Lung (tissue), 12 donors: ENCODE data around the gene S100A5. TPM values are rescaled to one million over a fixed set of nuclear protein-coding genes. Genes with fewer than 3 reads are reported as not detected.
A peak's percentile ranks its signal among the peaks of the same experiment; 100 is the strongest.

ENCODE experiments used
- ATAC-seq: fragments of 200-7000 bp; cut with Tn5 transposase; one replicate; pipeline ENCODE4 v1.9.1; 2020; ENCODE audit warnings: moderate number of reproducible peaks; ENCODE audit not compliant: insufficient read depth, low FRiP score
- DNase-seq, 3 donors: peaks; one replicate each; pipeline ENCODE4 v3.0.0-alpha.2; 2013 to 2017
- H3K27ac ChIP-seq, 2 donors: one replicate each; pipeline ENCODE4 v1.5.1; 2013; ENCODE audit warnings: mild to moderate bottlenecking in 2 of 2, moderate library complexity in 2 of 2, control low read depth in 1 of 2, inconsistent platforms in 1 of 2, low read depth in 1 of 2, low read length in 1 of 2
- H3K27me3 ChIP-seq, 3 donors: one replicate each; pipeline ENCODE4 v1.5.1; 2013; ENCODE audit warnings: low read length in 2 of 3; ENCODE audit not compliant: control insufficient read depth in 3 of 3, insufficient read depth in 3 of 3
- H3K36me3 ChIP-seq, 4 donors: one replicate each; pipeline ENCODE4 v1.5.1; 2013; ENCODE audit warnings: low read length in 4 of 4, mild to moderate bottlenecking in 1 of 4, moderate library complexity in 1 of 4; ENCODE audit not compliant: control insufficient read depth in 4 of 4, insufficient read depth in 4 of 4
- H3K4me1 ChIP-seq, 5 donors: one replicate each; pipeline ENCODE4 v1.5.1; 2013; ENCODE audit warnings: low read length in 5 of 5, mild to moderate bottlenecking in 2 of 5, moderate library complexity in 1 of 5; ENCODE audit not compliant: control insufficient read depth in 5 of 5, insufficient read depth in 5 of 5
- H3K4me3 ChIP-seq: one replicate; pipeline ENCODE4 v1.5.1; 2013; ENCODE audit warnings: mild to moderate bottlenecking, control low read depth, moderate library complexity
- H3K9ac ChIP-seq, 2 donors: one replicate each; pipeline ENCODE4 v1.5.1; 2013; ENCODE audit warnings: low read length in 2 of 2, control low read depth in 1 of 2; ENCODE audit not compliant: insufficient read depth in 1 of 2
- H3K9me3 ChIP-seq, 4 donors: one replicate each; pipeline ENCODE4 v1.5.1; 2013; ENCODE audit warnings: low read length in 3 of 4, mild to moderate bottlenecking in 1 of 4, moderate library complexity in 1 of 4; ENCODE audit not compliant: control insufficient read depth in 4 of 4, insufficient read depth in 3 of 4
- CTCF ChIP-seq: IDR thresholded peaks from 2 replicates; pipeline ENCODE4 v1.5.1; 2012; ENCODE audit warnings: mild to moderate bottlenecking; ENCODE audit errors: control extremely low read depth, extremely low read depth
- WGBS, 2 donors: extraction: QIAGEN DNeasy Blood & Tissue Kit; methylation state at CpG; one replicate each; pipeline ENCODE4 v1.1.7; 2013; 5-methylcytosine and 5-hydroxymethylcytosine counted together
- polyA plus RNA-seq, 2 donors: library from polyadenylated mRNA; stranded (reverse); fragments of 200-250 nt; gene quantifications; one replicate each; pipeline ENCODE4 v1.2.1, GENCODE V29; 2013
- total RNA-seq, 2 donors: library from RNA; depleted of rRNA in 1 of 2; stranded (reverse); fragments of >200 nt in 1 of 2; gene quantifications; one replicate each; pipeline ENCODE4 v1.2.1, GENCODE V29; 2014 to 2021
- donor health status: control.
- donor health status: control.
- donor health status: Bipolar disorder and iron deficiency.
- donor health status: healthy.
- donor health status: DM: yes; HTN: yes; CAD: no.

Gene S100A5
- total and polyA plus RNA-seq, 4 donors, result 0.31 to 0.32 (median 0.31) TPM; not detected in 1

GRCh38 chr1:153519242-153519641, 21.5 kb downstream of the S100A5 start:
- DNase-seq (no peak), ATAC-seq (no peak)
- no peak overlapping the region for H3K27ac ChIP-seq
- no peaks in the 10 kb centered on the region for H3K36me3 ChIP-seq
- 89 to 92% methylated on average over 3 of the region's 3 CpGs for WGBS, 2 donors
- H3K4me3 ChIP-seq, result no peak overlapping the region
- no peak for TF ChIP-seq CTCF
- H3K4me1 ChIP-seq, result peaks cover 0 to 6% (median 0%) of the 10 kb centered on the region in 5 donors
- no peaks in the 10 kb centered on the region for H3K27me3 ChIP-seq
- H3K9me3 ChIP-seq, result no peaks in the 10 kb centered on the region
- H3K9ac ChIP-seq, result no peak overlapping the region

GRCh38 chr1:153515504-153516394, 25.0 kb downstream of the S100A5 start:
- DNase-seq (no peak), ATAC-seq (peak; percentile 75)
- Histone ChIP-seq H3K4me3 (no peak overlapping the region), H3K36me3 (no peaks in the 10 kb centered on the region), H3K27ac (peak overlapping the region in 1 of 2 donors; percentile 41), H3K9ac (no peak overlapping the region), H3K27me3 (no peaks in the 10 kb centered on the region), H3K4me1 (peaks cover 0 to 6% (median 0%) of the 10 kb centered on the region in 5 donors), H3K9me3 (no peaks in the 10 kb centered on the region)
- WGBS, 2 donors, result 41 to 53% methylated on average over 8 of the region's 8 CpGs
- TF ChIP-seq CTCF, result no peak

GRCh38 chr1:153513666-153514065, 27.1 kb downstream of the S100A5 start:
- Histone ChIP-seq H3K27me3 (no peaks in the 10 kb centered on the region), H3K9ac (no peak overlapping the region), H3K9me3 (no peaks in the 10 kb centered on the region), H3K36me3 (no peaks in the 10 kb centered on the region), H3K4me1 (peaks cover 0 to 6% (median 0%) of the 10 kb centered on the region in 5 donors), H3K4me3 (no peak overlapping the region), H3K27ac (no peak overlapping the region)
- no peak for TF ChIP-seq CTCF
- DNase-seq, result no peak
- 91 to 95% methylated on average over 7 of the region's 7 CpGs for WGBS, 2 donors
- no peak for ATAC-seq
